ENCODE data around the gene XYLT1. TPM values are rescaled to one million over a fixed set of nuclear protein-coding genes. Genes with fewer than 3 reads are reported as not detected.

The XYLT1 gene
- total RNA-seq, 1 experiment from 2014 or later = 12.5 TPM

DNA sequence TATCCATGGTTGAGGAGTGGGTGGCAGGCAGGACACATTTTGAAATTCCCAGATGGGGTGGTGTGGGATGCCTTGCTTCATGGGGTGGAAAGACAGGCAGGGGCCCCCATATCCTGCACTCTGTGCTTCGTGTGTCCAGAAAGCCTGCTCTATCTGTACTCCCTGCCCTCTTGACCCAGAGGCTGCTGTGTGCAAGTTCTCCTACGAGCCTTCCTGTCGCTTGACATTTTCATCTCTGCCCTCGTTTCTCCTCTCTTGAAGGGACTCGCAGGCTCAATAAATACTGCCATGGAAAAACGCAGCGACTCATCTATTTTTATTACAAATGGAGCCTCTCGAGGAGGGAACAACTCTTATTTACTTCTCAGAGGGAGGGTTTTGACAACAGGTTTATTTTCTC is 254.8 kb downstream of the XYLT1 start:
- H3K9me3 Mint-ChIP-seq (ENCODE audit: unreplicated experiment) = no peaks in the 10 kb centered on the region
- no peaks in the 10 kb centered on the region for H3K36me3 ChIP-seq (ENCODE audit: control insufficient read depth, insufficient read depth, low read length)
- no peaks in the 10 kb centered on the region for H3K4me1 Mint-ChIP-seq (ENCODE audit: low read depth, unreplicated experiment)
- CTCF ChIA-PET = no interaction called here
- POLR2A ChIA-PET = no interaction called here
- DNase-seq = no peak
- H3K36me3 Mint-ChIP-seq (ENCODE audit: insufficient read depth, unreplicated experiment) = no peaks in the 10 kb centered on the region
- H3K4me3 ChIP-seq (ENCODE audit: low read depth, low read length) = no peak overlapping the region
- intact Hi-C loops (cut with micrococcal nuclease; ENCODE audit: unreplicated experiment) = no loop called here
- no peak overlapping the region for H3K27ac Mint-ChIP-seq (ENCODE audit: unreplicated experiment)
- H3K27me3 ChIP-seq (replicated peaks; ENCODE audit: control insufficient read depth, insufficient read depth, low read length) = no peaks in the 10 kb centered on the region
- no peaks in the 10 kb centered on the region for H3K27me3 Mint-ChIP-seq (ENCODE audit: insufficient read depth, unreplicated experiment)
- no TSS peak for BruUV-seq (replicated peaks)
- no peaks in the 10 kb centered on the region for H3K9me3 ChIP-seq
- H3K4me3 Mint-ChIP-seq (ENCODE audit: unreplicated experiment) = no peak overlapping the region
- H3K4me1 ChIP-seq = no peaks in the 10 kb centered on the region
- TF ChIP-seq, protein P1, sequence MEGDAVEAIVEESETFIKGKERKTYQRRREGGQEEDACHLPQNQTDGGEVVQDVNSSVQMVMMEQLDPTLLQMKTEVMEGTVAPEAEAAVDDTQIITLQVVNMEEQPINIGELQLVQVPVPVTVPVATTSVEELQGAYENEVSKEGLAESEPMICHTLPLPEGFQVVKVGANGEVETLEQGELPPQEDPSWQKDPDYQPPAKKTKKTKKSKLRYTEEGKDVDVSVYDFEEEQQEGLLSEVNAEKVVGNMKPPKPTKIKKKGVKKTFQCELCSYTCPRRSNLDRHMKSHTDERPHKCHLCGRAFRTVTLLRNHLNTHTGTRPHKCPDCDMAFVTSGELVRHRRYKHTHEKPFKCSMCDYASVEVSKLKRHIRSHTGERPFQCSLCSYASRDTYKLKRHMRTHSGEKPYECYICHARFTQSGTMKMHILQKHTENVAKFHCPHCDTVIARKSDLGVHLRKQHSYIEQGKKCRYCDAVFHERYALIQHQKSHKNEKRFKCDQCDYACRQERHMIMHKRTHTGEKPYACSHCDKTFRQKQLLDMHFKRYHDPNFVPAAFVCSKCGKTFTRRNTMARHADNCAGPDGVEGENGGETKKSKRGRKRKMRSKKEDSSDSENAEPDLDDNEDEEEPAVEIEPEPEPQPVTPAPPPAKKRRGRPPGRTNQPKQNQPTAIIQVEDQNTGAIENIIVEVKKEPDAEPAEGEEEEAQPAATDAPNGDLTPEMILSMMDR (IDR thresholded peaks at IDR 0.05; ENCODE audit: insufficient read depth in 1 of 2, low read depth in 1 of 2, low read length in 1 of 2, severe bottlenecking in 1 of 2, unreplicated experiment in 1 of 2) = no peak

DNA sequence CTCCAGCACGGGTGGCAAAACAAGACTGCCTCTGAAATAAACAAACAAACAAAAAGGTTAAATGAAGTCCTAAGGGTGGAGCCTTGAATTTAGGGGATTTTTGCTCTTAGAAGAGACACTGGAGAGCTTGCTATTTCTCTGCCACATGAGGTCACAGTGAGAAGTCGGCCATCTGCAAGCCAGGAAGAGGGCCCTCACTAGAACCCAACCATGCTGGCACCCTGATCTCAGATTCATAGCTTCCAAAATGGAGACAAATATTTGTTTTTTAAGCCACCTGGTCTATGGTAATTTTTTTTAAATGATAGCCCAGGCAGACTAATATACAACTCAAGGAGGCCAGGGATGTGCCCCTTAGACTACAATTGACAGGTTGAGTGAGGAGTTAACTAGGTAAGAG is 255.5 kb downstream of the XYLT1 start:
- TF ChIP-seq, protein P1 (IDR thresholded peaks at IDR 0.05; ENCODE audit: insufficient read depth in 1 of 2, low read depth in 1 of 2, low read length in 1 of 2, severe bottlenecking in 1 of 2, unreplicated experiment in 1 of 2) = no peak
- H3K4me1 ChIP-seq = no peaks in the 10 kb centered on the region
- no peaks in the 10 kb centered on the region for H3K9me3 ChIP-seq
- ChIA-PET CTCF (no interaction called here), POLR2A (no interaction called here)
- no peak overlapping the region for H3K27ac Mint-ChIP-seq (ENCODE audit: unreplicated experiment)
- intact Hi-C loops (cut with micrococcal nuclease; ENCODE audit: unreplicated experiment) = no loop called here
- no peak overlapping the region for H3K4me3 Mint-ChIP-seq (ENCODE audit: unreplicated experiment)
- no peaks in the 10 kb centered on the region for H3K36me3 ChIP-seq (ENCODE audit: control insufficient read depth, insufficient read depth, low read length)
- H3K4me3 ChIP-seq (ENCODE audit: low read depth, low read length) = no peak overlapping the region
- H3K27me3 ChIP-seq (replicated peaks; ENCODE audit: control insufficient read depth, insufficient read depth, low read length) = no peaks in the 10 kb centered on the region
- no peaks in the 10 kb centered on the region for H3K4me1 Mint-ChIP-seq (ENCODE audit: low read depth, unreplicated experiment)
- no peak for DNase-seq
- no TSS peak for BruUV-seq (replicated peaks)
- no peaks in the 10 kb centered on the region for H3K27me3 Mint-ChIP-seq (ENCODE audit: insufficient read depth, unreplicated experiment)
- H3K36me3 Mint-ChIP-seq (ENCODE audit: insufficient read depth, unreplicated experiment) = no peaks in the 10 kb centered on the region
- no peaks in the 10 kb centered on the region for H3K9me3 Mint-ChIP-seq (ENCODE audit: unreplicated experiment)

DNA sequence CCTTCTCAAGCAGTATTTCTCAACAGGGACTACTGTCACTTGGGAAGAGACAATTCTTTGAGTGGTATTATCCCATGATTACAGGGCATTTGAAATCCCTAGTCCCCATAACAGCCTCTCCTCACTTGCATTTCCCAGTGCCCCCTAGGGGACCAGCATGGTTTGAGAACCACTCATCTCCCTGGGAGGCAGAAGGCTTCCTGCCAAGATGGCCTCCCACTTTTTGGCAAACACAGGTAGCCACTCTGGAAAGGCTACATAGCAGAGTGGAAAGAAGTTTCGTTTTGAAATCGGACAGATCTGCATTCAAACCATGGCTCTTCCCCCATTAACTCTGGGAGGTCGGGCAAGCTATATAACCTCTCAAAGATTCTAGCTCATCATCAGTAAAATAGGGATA is 256.8 kb downstream of the XYLT1 start:
- H3K27me3 Mint-ChIP-seq (ENCODE audit: insufficient read depth, unreplicated experiment) = no peaks in the 10 kb centered on the region
- CTCF ChIA-PET = no interaction called here

More for the DNA sequence above, 256.8 kb downstream of the XYLT1 start:
- no peaks in the 10 kb centered on the region for H3K9me3 ChIP-seq
- no peaks in the 10 kb centered on the region for H3K9me3 Mint-ChIP-seq (ENCODE audit: unreplicated experiment)
- TF ChIP-seq, protein P1 (IDR thresholded peaks at IDR 0.05; ENCODE audit: insufficient read depth in 1 of 2, low read depth in 1 of 2, low read length in 1 of 2, severe bottlenecking in 1 of 2, unreplicated experiment in 1 of 2) = no peak
- BruUV-seq (replicated peaks) = no TSS peak
- H3K27ac Mint-ChIP-seq (ENCODE audit: unreplicated experiment) = no peak overlapping the region
- H3K27me3 ChIP-seq (replicated peaks; ENCODE audit: control insufficient read depth, insufficient read depth, low read length) = no peaks in the 10 kb centered on the region
- H3K36me3 Mint-ChIP-seq (ENCODE audit: insufficient read depth, unreplicated experiment) = peaks cover 3% of the 10 kb centered on the region
- DNase-seq = no peak
- no peaks in the 10 kb centered on the region for H3K36me3 ChIP-seq (ENCODE audit: control insufficient read depth, insufficient read depth, low read length)
- H3K4me3 Mint-ChIP-seq (ENCODE audit: unreplicated experiment) = no peak overlapping the region
- POLR2A ChIA-PET = no interaction called here
- H3K4me3 ChIP-seq (ENCODE audit: low read depth, low read length) = no peak overlapping the region
- intact Hi-C loops (cut with micrococcal nuclease; ENCODE audit: unreplicated experiment) = loop anchor here (5.0 kb wide), 1 partner anchor 253 kb away; no protein-coding TSS in a partner anchor
- no peaks in the 10 kb centered on the region for H3K4me1 ChIP-seq
- H3K4me1 Mint-ChIP-seq (ENCODE audit: low read depth, unreplicated experiment) = no peaks in the 10 kb centered on the region
